Activated naive CD4-positive, alpha-beta T cell (primary cell): Measurements from ENCODE around the gene TMEM259.
"Not testable (repeated sequence)": the region's sequence is repeated elsewhere in the genome, so short reads cannot be mapped to it uniquely, and the experiment has no call there.

Experiments used
- DNase-seq, 4 experiments: peaks; one replicate each; lab custom pipeline; 2025; lab: John Stamatoyannopoulos, UW

TMEM259 gene

DNA sequence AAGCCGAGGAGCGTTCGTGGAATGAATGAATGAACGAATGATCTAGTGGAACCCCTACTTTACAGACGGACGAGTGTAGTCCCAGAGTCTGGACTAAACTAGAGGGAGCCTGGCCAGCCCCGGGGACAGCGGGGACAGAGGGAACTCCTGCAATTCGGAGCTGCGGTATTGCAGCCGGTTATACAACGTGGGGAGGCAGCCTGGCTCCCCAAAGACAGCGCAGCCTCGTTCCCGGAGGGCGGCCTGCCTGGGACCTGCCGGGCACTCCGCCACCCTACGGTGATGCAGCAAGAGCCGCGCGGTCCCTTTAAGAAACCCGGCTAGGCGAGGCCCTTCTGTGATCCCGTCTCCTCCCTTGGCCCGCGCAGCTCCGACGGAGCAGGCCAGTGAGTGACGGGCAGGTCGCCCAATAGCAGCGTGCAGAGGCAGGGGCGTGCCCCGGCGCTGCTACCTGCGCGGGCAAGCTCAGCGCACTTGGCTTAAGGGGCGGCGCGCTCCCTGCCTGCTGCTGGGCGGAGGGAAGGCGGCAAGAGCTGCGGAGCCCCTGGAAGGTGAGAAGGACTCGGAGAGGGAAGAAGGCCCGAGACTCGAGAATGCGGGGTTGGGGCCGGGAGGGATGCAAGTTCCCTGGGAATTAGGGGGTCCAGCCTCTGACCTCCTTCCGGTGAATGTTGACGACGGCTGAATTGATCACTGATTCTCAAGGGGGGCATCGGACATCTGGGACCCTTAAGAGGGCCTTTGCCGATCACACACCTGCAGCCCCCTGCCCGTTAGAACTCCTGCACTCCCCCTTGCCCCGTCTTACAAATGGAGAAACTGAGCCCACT, 18.9 kb upstream of the TMEM259 start, which contains the start of gene ABCA7:
ABCA7 (plus strand) TSS at position 462 of the 830 bp plus-strand sequence. CDS start 1,255 bp downstream, outside the sequence.
- DNase-seq: peak; percentile 96 to 99 (median 99)

DNA sequence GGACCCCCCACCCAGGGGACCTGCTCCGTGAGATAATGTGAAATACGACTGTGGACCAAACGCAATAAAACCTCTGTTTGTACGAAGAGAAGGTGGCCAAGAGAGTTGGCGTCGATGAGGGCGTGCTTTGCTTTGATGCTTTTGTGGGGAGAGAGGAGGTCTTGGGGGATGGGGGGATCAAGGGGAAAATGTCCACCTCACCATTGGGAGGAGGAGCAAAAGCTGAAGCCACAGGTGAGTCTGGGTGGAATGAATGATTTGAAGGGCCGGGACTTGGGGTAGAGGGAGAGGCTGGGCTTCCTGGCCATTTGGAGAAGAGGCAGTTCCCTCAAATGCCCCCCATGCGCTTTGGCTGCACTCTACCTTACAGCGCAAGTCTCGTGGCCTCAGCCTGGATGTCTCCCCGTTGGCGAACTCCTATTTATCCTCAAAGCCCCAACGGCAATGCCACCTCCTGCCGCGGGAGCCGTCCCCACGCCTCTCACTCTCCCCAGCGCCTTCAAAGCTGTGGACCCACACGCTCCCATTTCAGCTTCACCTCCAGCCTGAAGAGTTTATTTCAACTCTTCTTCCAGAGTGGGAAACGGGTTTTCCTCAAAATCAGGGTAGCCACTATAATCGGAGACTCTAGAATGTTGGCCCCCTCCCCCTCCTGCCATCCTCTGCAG, 18.2 kb upstream of the TMEM259 start:
- no peak for DNase-seq

DNA sequence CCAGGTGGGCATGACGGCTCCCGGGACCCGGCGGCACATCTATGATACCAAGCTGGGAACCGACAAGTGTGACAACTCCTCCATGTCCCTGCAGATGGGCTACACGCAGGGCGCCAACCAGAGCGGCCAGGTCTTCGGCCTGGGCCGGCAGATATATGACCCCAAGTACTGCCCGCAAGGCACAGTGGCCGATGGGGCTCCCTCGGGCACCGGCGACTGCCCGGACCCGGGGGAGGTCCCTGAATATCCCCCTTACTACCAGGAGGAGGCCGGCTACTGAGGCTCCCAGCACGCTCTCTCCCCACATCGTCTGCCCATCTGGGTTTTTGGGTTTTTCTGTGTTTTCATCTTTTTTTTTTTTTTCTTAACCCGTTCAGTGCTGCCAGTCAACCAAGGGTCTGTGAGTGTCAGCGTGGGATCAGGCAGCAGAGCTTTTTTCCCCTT, 16.7 kb upstream of the TMEM259 start:
- no peak for DNase-seq

DNA sequence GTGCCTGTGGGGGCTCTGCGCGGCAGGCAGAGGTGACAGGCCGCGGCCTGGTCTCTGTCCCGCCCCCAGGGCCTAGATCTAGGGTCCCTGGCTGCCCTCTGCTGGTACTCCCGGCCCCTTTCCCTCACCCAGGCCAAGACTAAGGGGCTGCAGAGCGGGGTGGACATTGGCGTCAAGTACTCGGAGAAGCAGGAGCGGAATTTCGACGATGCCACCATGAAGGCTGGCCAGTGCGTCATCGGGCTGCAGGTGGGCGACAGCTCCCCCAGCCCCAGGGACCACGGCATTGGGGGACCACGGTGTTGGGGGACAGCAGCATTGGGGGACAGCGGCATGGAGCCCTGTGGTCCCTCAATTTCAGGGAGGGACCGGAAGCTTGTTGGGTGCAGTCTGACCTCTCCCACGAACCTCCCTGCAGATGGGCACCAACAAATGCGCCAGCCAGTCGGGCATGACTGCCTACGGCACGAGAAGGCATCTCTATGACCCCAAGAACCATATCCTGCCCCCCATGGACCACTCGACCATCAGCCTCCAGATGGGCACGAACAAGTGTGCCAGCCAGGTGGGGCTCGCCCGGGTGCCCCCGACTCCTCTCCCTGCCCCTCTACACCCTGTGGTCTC, 15.2 kb upstream of the TMEM259 start:
- no peak for DNase-seq

DNA sequence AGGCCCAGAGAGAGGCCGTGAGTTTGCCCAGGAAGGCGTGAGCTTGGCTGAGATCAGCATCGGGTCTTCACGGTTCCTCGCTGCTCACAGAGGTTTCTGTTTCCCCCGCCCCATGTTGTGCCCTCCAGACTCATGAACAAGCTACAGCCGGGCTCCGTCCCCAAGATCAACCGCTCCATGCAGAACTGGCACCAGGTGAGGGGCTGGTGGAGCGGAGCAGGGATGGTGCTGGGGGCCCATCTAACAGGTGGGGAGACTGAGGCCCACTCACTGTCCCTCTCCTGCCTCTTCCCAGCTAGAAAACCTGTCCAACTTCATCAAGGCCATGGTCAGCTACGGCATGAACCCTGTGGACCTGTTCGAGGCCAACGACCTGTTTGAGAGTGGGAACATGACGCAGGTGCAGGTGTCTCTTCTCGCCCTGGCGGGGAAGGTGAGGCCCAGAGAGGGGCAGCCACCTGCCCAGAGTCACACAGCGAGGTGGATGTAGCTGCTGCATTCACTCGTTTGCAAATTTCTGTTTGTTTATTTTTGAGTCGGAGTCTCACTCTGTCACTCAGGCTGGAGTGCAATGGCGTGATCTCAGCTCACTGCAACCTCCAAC, 11.4 kb upstream of the TMEM259 start:
- DNase-seq: no peak

DNA sequence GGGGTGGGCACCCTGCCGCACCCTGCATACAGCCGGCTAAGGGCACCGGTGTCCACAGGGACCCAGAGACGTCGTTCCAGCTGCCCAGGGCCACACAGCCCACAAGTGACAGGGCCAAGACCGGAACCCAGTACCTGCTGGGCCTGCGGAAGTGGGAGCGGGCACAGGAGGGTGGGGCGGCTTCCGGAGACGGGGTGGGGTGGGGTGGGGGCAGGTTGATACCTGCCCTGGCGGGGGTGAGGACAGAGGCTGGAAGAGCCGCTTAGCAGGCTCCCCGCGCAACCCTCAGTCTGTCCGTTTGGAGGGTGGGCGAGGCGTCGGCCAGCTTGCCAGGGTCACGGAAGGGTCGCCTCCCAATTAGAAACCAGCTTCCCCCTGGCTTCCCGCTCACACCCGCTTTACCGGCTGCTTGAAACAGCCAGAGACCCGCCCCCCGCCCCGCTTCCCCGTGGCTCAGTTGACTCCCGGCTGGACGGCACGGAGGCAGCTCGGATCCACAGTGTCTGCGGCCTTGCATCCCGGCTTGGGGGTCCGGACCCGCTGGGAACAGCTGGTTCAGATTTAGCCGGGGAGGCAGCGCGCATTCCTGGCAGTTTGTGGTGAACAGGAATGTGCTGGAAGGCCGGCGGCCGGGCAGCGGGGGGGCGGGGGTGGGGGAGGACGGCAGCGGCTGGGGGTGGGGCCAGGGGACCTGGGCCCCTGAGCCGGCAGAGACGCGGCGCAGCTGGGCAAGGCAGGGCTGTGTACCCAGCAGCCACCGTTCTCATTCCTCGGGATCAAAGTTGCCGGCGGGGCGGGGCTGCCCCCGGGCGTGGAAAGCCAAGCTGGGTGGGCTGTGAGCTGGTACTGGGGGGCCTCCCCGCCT, 7.4 kb upstream of the TMEM259 start:
- peak in 2 of 4 experiments; percentile 36 to 63 for DNase-seq

DNA sequence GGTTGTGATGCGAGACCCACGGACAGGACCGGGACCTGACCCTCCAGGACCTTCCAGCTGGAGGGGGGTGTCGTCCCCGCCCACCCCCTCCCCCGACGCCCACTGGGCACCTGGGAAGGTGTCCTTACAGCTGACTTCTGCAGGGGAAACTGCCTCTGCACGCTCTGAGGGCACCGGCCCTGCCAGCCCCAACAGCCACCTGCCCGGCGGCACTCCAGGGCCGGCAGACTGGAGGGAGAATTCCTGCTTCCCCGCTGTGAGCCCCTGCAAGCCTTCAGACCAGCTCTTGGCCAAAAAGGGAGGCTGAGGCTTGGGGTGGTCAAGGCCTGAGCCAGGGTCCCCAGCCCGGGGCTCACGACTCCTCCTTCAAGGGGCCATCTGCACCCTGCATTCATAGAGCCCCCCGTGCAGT, 6.7 kb upstream of the TMEM259 start:
- DNase-seq: no peak

DNA sequence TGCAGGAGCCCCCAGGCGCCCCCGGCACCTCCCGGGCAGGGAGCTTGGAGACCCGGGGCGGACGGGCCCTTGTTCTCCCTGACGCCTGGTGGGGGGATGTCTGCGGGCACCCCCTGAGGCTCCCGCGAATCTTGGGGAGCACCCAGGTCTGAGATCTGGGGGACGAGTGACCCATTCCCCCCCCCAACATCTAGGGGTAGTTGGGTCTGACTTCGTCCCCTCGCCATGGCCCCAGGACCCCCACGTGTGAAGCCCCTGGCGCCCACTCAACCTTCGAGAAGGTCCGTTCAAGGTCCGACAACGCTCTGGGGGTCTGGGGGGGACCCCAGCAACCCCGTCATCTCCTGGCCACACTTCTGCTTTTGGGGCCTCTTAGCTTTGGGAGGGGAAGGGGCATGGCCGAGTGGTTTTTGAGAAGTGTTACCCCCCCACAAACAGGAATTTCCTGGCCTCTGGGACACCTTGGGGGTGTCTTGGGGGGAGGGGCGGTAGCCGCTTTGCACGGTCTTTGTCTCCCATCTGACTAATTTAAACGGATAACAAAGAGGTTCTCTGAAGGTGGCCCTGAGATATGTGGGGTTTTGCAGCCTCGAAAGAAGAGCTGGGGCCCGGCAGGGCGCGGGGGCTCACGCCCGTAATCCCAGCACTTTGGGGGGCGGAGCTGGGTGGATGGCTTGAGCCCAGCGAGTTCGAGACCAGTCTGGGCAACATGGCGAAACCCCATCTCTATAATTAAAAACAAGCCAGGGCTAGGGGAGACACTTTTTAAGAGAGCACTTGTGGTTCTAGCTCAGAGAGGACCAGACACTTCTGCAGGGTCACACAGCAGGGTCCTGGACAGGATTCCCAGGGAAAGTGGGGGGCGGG, 6.1 kb upstream of the TMEM259 start:
- peak in 1 of 4 experiments; percentile 19 for DNase-seq

DNA sequence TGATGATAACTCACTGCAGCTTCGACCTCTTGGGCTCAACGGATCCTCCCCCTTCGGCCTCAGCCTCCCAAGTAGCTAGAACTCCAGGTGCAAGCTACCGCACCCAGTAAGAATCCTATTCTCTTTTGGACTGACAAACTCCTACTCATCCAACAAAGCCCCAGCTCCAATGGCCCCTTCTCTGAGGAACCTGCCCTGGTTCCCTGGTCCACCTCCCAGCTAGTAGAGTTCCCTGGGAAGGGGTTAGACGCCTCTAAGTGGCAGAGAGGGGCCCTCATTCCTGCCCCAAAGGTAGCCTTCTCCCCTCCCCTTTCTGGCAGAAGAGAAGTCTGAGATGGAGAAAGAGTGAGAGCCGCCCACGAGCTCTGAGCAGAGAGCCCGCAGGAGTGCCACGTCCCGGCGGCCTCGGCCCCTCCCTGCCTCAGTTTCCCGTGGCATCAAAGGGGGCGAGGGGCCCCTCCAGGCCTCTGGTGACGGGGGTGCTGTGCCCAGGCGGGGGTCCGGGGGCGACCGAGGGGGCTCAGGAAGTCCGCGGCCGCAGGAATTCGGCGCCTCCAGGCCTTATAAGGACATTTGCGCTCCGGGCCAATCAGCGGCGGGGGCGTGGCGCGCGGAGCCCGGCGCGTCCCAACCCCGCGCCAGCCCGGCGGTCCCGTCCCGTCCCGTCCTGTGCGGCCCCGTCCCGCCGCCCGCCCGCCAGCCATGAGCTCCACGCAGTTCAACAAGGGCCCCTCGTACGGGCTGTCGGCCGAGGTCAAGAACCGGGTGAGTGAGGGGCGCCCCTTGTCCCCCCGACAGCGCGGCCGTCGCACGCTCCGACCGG, 5.2 kb upstream of the TMEM259 start, which contains the start of gene CNN2:
CNN2 (plus strand) TSS at position 649 of the 823 bp plus-strand sequence; CDS start at position 703, 54 bp downstream.
- peak in 3 of 4 experiments; percentile 14 to 51 (median 23) for DNase-seq

DNA sequence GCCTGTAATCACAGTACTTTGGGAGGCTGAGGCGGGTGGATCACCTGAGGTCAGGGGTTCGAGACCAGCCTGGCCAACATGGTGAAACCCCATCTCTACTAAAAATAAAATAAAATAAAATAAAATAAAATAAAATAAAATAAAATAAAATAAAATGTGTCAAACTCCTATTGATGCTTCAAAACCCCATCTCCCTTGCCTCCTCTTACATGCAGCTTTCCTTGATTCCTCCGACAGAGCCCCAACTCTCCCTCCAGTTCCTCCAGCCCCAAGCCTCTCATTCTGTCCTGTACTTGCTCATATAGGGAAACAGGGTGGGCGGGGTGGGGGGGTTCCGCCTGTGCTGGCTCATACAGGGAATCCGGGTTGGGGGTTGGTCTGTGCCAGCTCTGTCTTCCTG, 4.2 kb upstream of the TMEM259 start:
- DNase-seq: not testable (repeated sequence)

DNA sequence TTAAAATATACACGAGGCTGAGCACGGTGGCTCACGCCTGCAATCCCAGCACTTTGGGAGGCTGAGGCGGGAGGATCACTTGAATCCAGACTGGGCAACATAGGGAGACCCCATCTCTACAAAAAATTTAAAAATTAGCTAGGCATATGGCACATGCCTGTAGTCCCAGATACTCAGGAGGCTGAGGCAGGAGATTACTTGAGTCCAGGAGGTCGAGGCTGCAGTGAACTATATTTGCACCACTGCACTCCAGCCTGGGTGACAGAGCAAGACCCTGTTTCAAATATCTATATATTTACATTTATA, 2.9 kb upstream of the TMEM259 start:
- DNase-seq: not testable (repeated sequence)

DNA sequence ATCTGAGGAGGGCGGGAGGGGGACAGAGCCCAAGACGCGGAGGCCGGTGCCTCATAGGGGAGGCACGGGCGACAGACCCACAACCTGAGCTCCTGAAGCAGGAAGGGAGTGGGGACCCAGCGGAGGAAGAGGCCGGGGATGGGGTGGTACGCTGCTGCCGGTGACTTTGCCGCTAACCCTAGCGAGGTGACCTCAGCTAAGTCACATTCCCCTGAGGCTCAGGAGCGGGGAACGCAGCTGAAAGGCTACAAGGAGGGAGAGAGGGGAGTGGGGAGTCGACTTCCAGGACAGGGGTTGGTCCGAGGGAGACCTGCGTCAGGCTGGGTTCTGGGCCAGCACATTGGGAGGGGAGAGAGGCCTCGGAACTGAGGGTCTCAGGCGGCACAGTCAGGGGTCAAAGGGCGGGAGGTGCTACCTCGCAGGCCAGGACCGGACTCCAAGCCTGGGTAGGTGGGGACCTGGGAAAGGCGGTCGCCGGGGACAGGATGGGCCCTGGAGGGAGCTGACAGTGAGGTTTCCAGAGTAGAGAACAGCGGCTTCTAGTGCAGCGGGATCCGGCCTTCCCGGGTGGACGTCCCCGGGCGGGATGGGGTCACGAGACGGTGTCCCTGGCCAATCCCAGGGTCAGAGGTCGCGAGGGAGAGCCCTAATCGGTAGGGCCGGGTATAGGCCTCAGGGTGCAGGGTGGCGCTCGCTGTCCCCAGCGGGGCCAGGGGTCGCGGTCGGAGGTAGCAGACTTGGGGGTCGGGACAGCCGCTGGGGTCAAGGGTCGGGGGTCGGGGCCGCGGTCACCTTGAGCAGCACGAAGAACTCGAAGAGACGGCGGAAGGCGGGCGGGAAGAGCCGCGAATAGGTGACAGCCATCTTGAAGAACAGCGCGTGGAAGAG, 699 bp downstream of the TMEM259 start:
- DNase-seq: no peak

DNA sequence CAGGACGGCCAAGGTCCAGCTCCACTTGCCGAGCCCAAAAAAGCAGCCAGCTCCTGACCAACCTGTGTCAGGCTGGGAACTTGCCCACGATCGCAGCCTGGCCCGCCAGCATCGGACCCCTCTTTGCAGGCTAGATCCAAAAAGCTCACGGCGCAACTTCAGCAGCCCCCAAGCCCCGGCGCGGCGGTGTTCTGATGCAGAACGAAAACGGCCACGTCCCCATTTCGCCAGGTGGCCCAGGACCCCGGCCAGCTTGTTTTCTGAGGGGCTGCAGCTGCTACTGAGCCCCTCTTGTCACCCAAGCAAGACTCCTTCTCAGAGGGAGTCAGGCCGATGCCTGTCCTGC, 1.3 kb downstream of the TMEM259 start:
- DNase-seq: no peak

DNA sequence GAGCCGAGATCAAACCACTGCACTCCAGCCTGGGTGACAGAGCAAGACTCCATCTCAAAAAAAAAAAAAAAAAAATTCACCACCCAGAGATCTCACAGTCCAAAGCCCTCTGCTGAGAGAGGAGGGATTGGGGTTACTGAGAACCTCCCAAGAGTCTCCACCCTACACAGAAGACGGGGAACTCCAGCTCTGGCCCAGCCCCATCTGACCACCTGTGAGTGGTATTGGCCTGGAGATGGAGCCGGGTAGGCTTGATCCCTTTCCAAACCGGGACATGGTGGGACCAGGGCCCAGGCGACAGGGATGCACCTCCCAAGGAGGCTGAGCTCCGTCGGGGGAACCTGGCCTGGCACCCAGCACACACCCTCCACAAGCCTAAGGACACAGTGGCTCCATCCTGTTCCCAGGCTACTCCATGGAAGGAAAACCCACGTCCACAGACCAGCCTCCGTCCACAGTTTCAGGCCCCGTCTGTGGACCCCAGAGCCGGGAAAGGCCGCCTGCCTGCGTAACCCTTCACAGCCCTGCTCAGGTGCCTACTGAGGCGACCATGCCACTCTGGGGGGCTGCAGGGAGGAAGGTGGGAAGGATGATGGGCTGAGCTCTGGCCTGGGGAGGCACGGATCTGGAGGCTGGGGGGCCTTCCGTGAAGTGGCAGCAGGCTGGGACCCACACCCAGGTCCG, 1.8 kb downstream of the TMEM259 start:
- no peak for DNase-seq

DNA sequence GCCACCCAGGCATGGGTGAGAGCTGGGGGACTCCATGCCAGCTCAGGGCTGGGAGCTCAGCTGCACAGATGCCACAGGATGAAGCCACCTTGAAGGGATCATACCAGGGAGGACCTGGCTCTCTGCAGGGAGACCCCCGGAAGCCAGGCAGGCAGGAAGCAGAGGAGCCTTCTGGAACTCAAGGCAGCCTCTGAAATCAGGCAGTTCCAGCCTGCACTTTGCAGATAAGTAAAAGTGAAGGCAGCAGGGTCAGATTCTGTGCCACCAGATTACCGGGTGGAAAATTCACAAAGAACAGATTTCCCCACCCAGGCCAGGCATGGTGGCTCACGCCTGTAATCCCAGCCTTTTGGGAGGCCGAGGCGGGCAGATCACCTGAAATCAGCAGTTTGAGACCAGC, 2.5 kb downstream of the TMEM259 start:
- no peak for DNase-seq

DNA sequence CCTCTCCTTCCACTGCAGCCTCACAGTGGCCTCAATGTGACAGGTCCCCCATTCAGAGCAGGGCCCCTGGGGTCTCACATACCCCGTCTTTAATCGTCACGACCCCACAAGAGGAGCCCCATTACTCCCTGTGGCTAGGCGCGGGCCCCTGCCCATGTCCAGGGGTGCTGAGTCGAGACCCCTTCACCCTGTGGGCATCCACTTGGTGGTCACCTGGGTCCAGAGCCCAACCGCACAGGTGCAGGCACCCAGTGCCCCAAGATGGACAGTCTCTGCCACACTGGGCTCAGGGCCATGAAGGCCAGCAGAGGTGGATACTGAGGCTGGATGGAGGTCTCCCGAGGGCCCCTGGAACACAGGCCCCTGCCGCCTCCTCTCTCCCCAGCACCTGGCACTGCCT, 3.0 kb downstream of the TMEM259 start:
- DNase-seq: no peak

DNA sequence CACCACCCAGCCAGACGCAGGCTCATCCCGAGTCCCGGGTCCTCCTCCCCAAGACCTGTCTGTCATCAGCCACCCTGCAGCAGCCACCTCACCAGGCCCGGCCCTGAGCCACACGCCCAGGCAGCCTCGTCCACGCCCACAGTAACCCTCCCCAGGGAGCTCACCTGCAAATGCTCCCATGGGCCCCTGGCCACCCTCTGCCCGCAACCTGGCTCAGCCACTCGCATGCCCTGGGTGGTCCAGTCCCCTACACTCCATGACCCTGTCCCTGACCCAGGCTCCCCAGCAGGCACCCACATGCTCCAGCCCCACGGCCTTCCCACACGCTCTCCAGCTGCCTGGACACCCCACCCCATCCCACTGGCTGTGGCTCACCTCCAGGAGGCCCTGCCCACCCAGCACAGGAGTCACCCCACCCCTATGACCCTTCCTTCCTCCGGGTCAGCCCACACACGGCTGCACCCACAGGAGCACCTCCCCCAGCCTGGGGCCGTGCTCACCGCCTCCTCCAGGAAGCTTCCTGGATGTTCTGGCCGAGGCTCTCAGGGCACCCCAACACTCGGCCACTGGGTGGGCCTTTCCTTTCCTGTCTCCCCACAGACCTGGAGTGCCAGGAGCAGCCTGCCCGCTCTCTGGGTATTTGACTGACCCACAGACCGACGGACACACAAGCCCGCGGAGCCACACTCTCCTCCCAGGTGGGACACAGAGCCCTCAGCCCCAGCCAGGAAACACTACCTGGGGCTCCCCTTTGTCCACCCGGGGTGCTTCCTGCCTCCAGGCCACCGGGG, 3.6 kb downstream of the TMEM259 start:
- no peak for DNase-seq
